ENCODE measurements around the gene AEBP1.

Gene AEBP1

GRCh38 chr7:44103566-44103922 is 601 bp upstream of the AEBP1 start:
- peaks cover 19% of the 10 kb centered on the region for H3K4me1 Mint-ChIP-seq (ENCODE audit: low read depth)
- H3K27me3 Mint-ChIP-seq, result peaks cover 3% of the 10 kb centered on the region
- H3K27ac Mint-ChIP-seq, result no peak overlapping the region
- H3K9me3 Mint-ChIP-seq, result no peaks in the 10 kb centered on the region
- H3K36me3 Mint-ChIP-seq (ENCODE audit: low read depth), result no peaks in the 10 kb centered on the region
- peak overlapping the region; percentile 66 for H3K4me3 Mint-ChIP-seq

GRCh38 chr7:44104860-44105771 is 971 bp downstream of the AEBP1 start:
- no peaks in the 10 kb centered on the region for H3K9me3 Mint-ChIP-seq
- H3K27ac Mint-ChIP-seq, result peak overlapping the region; percentile 67
- no peaks in the 10 kb centered on the region for H3K36me3 Mint-ChIP-seq (ENCODE audit: low read depth)
- peaks cover 3% of the 10 kb centered on the region for H3K27me3 Mint-ChIP-seq
- H3K4me1 Mint-ChIP-seq (ENCODE audit: low read depth), result peaks cover 19% of the 10 kb centered on the region
- H3K4me3 Mint-ChIP-seq, result peak overlapping the region; percentile 85

GRCh38 chr7:44105832-44106231 is 1.7 kb downstream of the AEBP1 start:
- H3K27ac Mint-ChIP-seq, result peak overlapping the region; percentile 54
- H3K36me3 Mint-ChIP-seq (ENCODE audit: low read depth), result no peaks in the 10 kb centered on the region
- peak overlapping the region; percentile 85 for H3K4me3 Mint-ChIP-seq
- peaks cover 19% of the 10 kb centered on the region for H3K4me1 Mint-ChIP-seq (ENCODE audit: low read depth)
- no peaks in the 10 kb centered on the region for H3K9me3 Mint-ChIP-seq
- H3K27me3 Mint-ChIP-seq, result peaks cover 3% of the 10 kb centered on the region

GRCh38 chr7:44106311-44107065 is 2.3 kb downstream of the AEBP1 start:
- peak overlapping the region; percentile 85 for H3K4me3 Mint-ChIP-seq
- peaks cover 19% of the 10 kb centered on the region for H3K4me1 Mint-ChIP-seq (ENCODE audit: low read depth)
- peak overlapping the region; percentile 54 for H3K27ac Mint-ChIP-seq
- no peaks in the 10 kb centered on the region for H3K36me3 Mint-ChIP-seq (ENCODE audit: low read depth)
- no peaks in the 10 kb centered on the region for H3K9me3 Mint-ChIP-seq
- H3K27me3 Mint-ChIP-seq, result peaks cover 3% of the 10 kb centered on the region

GRCh38 chr7:44107116-44107960 is 3.2 kb downstream of the AEBP1 start:
- no peaks in the 10 kb centered on the region for H3K36me3 Mint-ChIP-seq (ENCODE audit: low read depth)
- H3K4me3 Mint-ChIP-seq, result no peak overlapping the region
- H3K27me3 Mint-ChIP-seq, result peaks cover 3% of the 10 kb centered on the region
- no peaks in the 10 kb centered on the region for H3K9me3 Mint-ChIP-seq
- H3K27ac Mint-ChIP-seq, result no peak overlapping the region
- H3K4me1 Mint-ChIP-seq (ENCODE audit: low read depth), result peaks cover 19% of the 10 kb centered on the region

- no peak overlapping the region for H3K27ac Mint-ChIP-seq
- peaks cover 3% of the 10 kb centered on the region for H3K27me3 Mint-ChIP-seq
- no peaks in the 10 kb centered on the region for H3K36me3 Mint-ChIP-seq (ENCODE audit: low read depth)
- no peak overlapping the region for H3K4me3 Mint-ChIP-seq
- H3K4me1 Mint-ChIP-seq (ENCODE audit: low read depth), result peaks cover 19% of the 10 kb centered on the region
- H3K9me3 Mint-ChIP-seq, result no peaks in the 10 kb centered on the region
These were observed 4.0 kb downstream of the AEBP1 start for GRCh38 chr7:44107961-44108767.

- Mint-ChIP-seq H3K27me3 (no peaks in the 10 kb centered on the region), H3K27ac (no peak overlapping the region), H3K36me3 (ENCODE audit: low read depth) (peaks cover 3% of the 10 kb centered on the region), H3K9me3 (no peaks in the 10 kb centered on the region), H3K4me1 (ENCODE audit: low read depth) (peaks cover 14% of the 10 kb centered on the region), H3K4me3 (no peak overlapping the region)
These were observed 4.9 kb downstream of the AEBP1 start for GRCh38 chr7:44108768-44109750.

GRCh38 chr7:44109991-44110390 is 5.8 kb downstream of the AEBP1 start:
- H3K27ac Mint-ChIP-seq, result no peak overlapping the region
- H3K36me3 Mint-ChIP-seq (ENCODE audit: low read depth), result peaks cover 7% of the 10 kb centered on the region
- H3K4me3 Mint-ChIP-seq, result no peak overlapping the region
- no peaks in the 10 kb centered on the region for H3K9me3 Mint-ChIP-seq
- H3K27me3 Mint-ChIP-seq, result no peaks in the 10 kb centered on the region
- H3K4me1 Mint-ChIP-seq (ENCODE audit: low read depth), result peaks cover 14% of the 10 kb centered on the region

- Mint-ChIP-seq H3K9me3 (no peaks in the 10 kb centered on the region), H3K4me1 (ENCODE audit: low read depth) (peaks cover 5% of the 10 kb centered on the region), H3K27me3 (no peaks in the 10 kb centered on the region), H3K36me3 (ENCODE audit: low read depth) (peaks cover 11% of the 10 kb centered on the region), H3K27ac (no peak overlapping the region), H3K4me3 (no peak overlapping the region)
These were observed 6.8 kb downstream of the AEBP1 start for GRCh38 chr7:44110719-44111635.

GRCh38 chr7:44111761-44112160 is 7.6 kb downstream of the AEBP1 start:
- H3K4me3 Mint-ChIP-seq, result no peak overlapping the region
- no peaks in the 10 kb centered on the region for H3K4me1 Mint-ChIP-seq (ENCODE audit: low read depth)
- peaks cover 11% of the 10 kb centered on the region for H3K36me3 Mint-ChIP-seq (ENCODE audit: low read depth)
- no peak overlapping the region for H3K27ac Mint-ChIP-seq
- H3K27me3 Mint-ChIP-seq, result no peaks in the 10 kb centered on the region
- no peaks in the 10 kb centered on the region for H3K9me3 Mint-ChIP-seq

- no peak overlapping the region for H3K27ac Mint-ChIP-seq
These were observed 8.3 kb downstream of the AEBP1 start for GRCh38 chr7:44112231-44112996.

More at GRCh38 chr7:44112231-44112996, 8.3 kb downstream of the AEBP1 start:
- Mint-ChIP-seq H3K9me3 (no peaks in the 10 kb centered on the region), H3K36me3 (ENCODE audit: low read depth) (peaks cover 13% of the 10 kb centered on the region), H3K4me3 (no peak overlapping the region), H3K4me1 (ENCODE audit: low read depth) (no peaks in the 10 kb centered on the region), H3K27me3 (no peaks in the 10 kb centered on the region)
